NB4 (cell line): ENCODE data around the gene KLK12.

Experiments used
- DNase-seq: peaks from one replicate; pipeline ENCODE4 v3.0.0; 2010; ENCODE audit warnings: low read depth
- H3K4me3 ChIP-seq: one replicate; pipeline ENCODE4 v1.5.1; 2011; ENCODE audit warnings: mild to moderate bottlenecking, low read depth, low read length, moderate library complexity
- CTCF ChIP-seq: IDR thresholded peaks from one replicate; pipeline ENCODE4 v1.5.1; 2012; ENCODE audit warnings: low read depth, low read length
- MAX ChIP-seq: IDR thresholded peaks from 2 replicates; pipeline ENCODE4 v1.6.1; 2011; ENCODE audit warnings: low read depth, low read length
- MYC ChIP-seq: IDR thresholded peaks from 2 replicates; pipeline ENCODE4 v1.6.1; 2011; ENCODE audit warnings: low read depth, low read length
- POLR2A ChIP-seq: IDR thresholded peaks from 2 replicates; pipeline ENCODE4 v1.6.1; 2011; ENCODE audit warnings: mild to moderate bottlenecking; ENCODE audit not compliant: insufficient read length; ENCODE audit errors: extremely low read depth

Gene KLK12

GRCh38 chr19:51014242-51014641 is 20.6 kb downstream of the KLK12 start:
- no peak overlapping the region for H3K4me3 ChIP-seq
- DNase-seq: no peak
- TF ChIP-seq CTCF: no peak
- no peak for TF ChIP-seq MAX
- TF ChIP-seq MYC: no peak
- no peak for TF ChIP-seq POLR2A

GRCh38 chr19:51012661-51013190 is 22.1 kb downstream of the KLK12 start:
- H3K4me3 ChIP-seq: no peak overlapping the region
- TF ChIP-seq MYC: no peak
- no peak for TF ChIP-seq POLR2A
- TF ChIP-seq MAX: no peak
- TF ChIP-seq CTCF: no peak
- DNase-seq: no peak

- H3K4me3 ChIP-seq: no peak overlapping the region
- no peak for TF ChIP-seq POLR2A
- TF ChIP-seq MAX: no peak
- no peak for TF ChIP-seq CTCF
- TF ChIP-seq MYC: no peak
- DNase-seq: no peak
These were observed 24.6 kb downstream of the KLK12 start for GRCh38 chr19:51010066-51010795.

GRCh38 chr19:51009061-51009891 is 25.5 kb downstream of the KLK12 start:
- no peak overlapping the region for H3K4me3 ChIP-seq
- DNase-seq: no peak
- TF ChIP-seq POLR2A (no peak), CTCF (no peak), MYC (no peak), MAX (no peak)

- TF ChIP-seq MYC: no peak
- TF ChIP-seq MAX: no peak
- TF ChIP-seq CTCF: no peak
- TF ChIP-seq POLR2A: no peak
- H3K4me3 ChIP-seq: no peak overlapping the region
- DNase-seq: no peak
These were observed 27.3 kb downstream of the KLK12 start for GRCh38 chr19:51007488-51007887.
